Neural cell (in vitro differentiated cells): Measurements from ENCODE around the gene SLC38A3.

Experiments used
- EP300 ChIP-seq: fragments of 450-650 bp; conservative IDR thresholded peaks from 2 replicates; pipeline ENCODE4 v1.6.1; 2014; ENCODE audit warnings: antibody characterized with exemption, mild to moderate bottlenecking, moderate library complexity; ENCODE audit not compliant: poor library complexity, severe bottlenecking
- EZH2 ChIP-seq: fragments of 200-600, 300-800 bp; shearing (Covaris generic), sonication (generic); IDR thresholded peaks from 2 replicates; pipeline ENCODE4 v1.6.1; 2014; ENCODE audit warnings: antibody characterized with exemption, low read length, borderline replicate concordance, mild to moderate bottlenecking; ENCODE audit not compliant: insufficient read depth, poor library complexity, severe bottlenecking
- POLR2AphosphoS5 ChIP-seq: IDR thresholded peaks from 2 replicates; pipeline ENCODE4 v1.6.1; 2012
- RAD21 ChIP-seq: fragments of 450-650 bp; conservative IDR thresholded peaks from 2 replicates; pipeline ENCODE4 v1.6.1; 2014; ENCODE audit warnings: antibody characterized with exemption, mild to moderate bottlenecking, moderate library complexity
- REST ChIP-seq: IDR thresholded peaks from 2 replicates; pipeline ENCODE4 v1.6.1; 2012; ENCODE audit warnings: borderline replicate concordance
- TAF1 ChIP-seq: IDR thresholded peaks from 2 replicates; pipeline ENCODE4 v1.6.1; 2012; ENCODE audit warnings: low read depth
- TF ChIP-seq, protein P1 (sequence below): fragments of 450-650 bp; IDR thresholded peaks from 2 replicates; pipeline ENCODE4 v1.5.1; 2014; ENCODE audit warnings: antibody characterized with exemption, mild to moderate bottlenecking, moderate library complexity; ENCODE audit not compliant: poor library complexity, severe bottlenecking

DNA sequence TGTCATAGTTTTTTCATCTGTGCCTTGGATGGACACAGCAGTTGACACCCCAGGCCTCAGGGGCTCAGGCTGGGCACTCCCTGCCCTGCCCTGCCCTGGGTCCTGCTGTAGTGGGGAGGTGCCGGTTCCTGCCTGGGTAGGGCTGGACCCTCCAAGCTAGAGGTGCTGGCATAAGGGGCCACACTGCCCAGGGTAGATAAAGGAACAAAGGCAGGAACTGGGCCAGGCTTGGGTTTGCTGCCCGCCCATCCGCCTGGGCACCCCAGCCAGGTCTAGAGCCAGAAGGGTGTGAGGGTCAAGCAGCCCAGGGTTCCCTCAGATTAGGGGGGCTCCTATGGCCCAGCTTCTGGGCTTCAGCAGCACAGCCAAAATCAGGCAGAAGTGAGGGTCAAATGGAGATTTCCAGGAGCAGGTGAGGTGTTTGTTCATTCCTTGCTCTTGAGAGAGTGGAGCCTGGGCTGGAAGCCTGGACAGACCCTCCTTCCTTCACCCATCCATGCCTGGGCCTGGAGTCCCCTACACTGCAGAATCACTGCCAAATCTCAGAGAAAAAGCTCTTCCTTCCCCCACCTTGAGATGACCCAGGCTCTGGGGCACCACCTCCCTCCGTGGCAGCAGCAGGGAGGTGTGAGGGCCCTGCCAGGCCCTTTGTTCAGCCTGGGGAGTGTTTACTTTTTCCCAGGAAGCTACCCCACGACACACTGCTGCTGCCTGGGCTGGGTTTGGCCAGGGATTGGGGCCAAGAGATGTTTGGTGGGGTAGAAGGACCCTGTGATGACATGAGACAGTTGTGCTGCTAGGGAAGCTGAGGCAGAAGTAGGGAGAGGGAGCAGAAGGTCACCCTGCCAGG is 42.8 kb upstream of the SLC38A3 start:
- TF ChIP-seq EP300: no peak
- no peak for TF ChIP-seq POLR2AphosphoS5
- TF ChIP-seq, protein P1, sequence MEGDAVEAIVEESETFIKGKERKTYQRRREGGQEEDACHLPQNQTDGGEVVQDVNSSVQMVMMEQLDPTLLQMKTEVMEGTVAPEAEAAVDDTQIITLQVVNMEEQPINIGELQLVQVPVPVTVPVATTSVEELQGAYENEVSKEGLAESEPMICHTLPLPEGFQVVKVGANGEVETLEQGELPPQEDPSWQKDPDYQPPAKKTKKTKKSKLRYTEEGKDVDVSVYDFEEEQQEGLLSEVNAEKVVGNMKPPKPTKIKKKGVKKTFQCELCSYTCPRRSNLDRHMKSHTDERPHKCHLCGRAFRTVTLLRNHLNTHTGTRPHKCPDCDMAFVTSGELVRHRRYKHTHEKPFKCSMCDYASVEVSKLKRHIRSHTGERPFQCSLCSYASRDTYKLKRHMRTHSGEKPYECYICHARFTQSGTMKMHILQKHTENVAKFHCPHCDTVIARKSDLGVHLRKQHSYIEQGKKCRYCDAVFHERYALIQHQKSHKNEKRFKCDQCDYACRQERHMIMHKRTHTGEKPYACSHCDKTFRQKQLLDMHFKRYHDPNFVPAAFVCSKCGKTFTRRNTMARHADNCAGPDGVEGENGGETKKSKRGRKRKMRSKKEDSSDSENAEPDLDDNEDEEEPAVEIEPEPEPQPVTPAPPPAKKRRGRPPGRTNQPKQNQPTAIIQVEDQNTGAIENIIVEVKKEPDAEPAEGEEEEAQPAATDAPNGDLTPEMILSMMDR: no peak
- TF ChIP-seq TAF1: no peak
- no peak for TF ChIP-seq RAD21
- TF ChIP-seq EZH2: no peak
- TF ChIP-seq REST: no peak
